Lung (tissue), 12 donors: ENCODE measurements around the gene TM9SF2. TPM values are rescaled to one million over a fixed set of nuclear protein-coding genes. Genes with fewer than 3 reads are reported as not detected.
A peak's percentile ranks its signal among the peaks of the same experiment; 100 is the strongest.

ENCODE experiments used
- ATAC-seq: fragments of 200-7000 bp; cut with Tn5 transposase; one replicate; pipeline ENCODE4 v1.9.1; 2020; ENCODE audit warnings: moderate number of reproducible peaks; ENCODE audit not compliant: insufficient read depth, low FRiP score
- DNase-seq, 3 donors: peaks; one replicate each; pipeline ENCODE4 v3.0.0-alpha.2; 2013 to 2017
- H3K27ac ChIP-seq, 2 donors: one replicate each; pipeline ENCODE4 v1.5.1; 2013; ENCODE audit warnings: mild to moderate bottlenecking in 2 of 2, moderate library complexity in 2 of 2, control low read depth in 1 of 2, inconsistent platforms in 1 of 2, low read depth in 1 of 2, low read length in 1 of 2
- H3K27me3 ChIP-seq, 3 donors: one replicate each; pipeline ENCODE4 v1.5.1; 2013; ENCODE audit warnings: low read length in 2 of 3; ENCODE audit not compliant: control insufficient read depth in 3 of 3, insufficient read depth in 3 of 3
- H3K36me3 ChIP-seq, 4 donors: one replicate each; pipeline ENCODE4 v1.5.1; 2013; ENCODE audit warnings: low read length in 4 of 4, mild to moderate bottlenecking in 1 of 4, moderate library complexity in 1 of 4; ENCODE audit not compliant: control insufficient read depth in 4 of 4, insufficient read depth in 4 of 4
- H3K4me1 ChIP-seq, 5 donors: one replicate each; pipeline ENCODE4 v1.5.1; 2013; ENCODE audit warnings: low read length in 5 of 5, mild to moderate bottlenecking in 2 of 5, moderate library complexity in 1 of 5; ENCODE audit not compliant: control insufficient read depth in 5 of 5, insufficient read depth in 5 of 5
- H3K4me3 ChIP-seq: one replicate; pipeline ENCODE4 v1.5.1; 2013; ENCODE audit warnings: mild to moderate bottlenecking, control low read depth, moderate library complexity
- H3K9ac ChIP-seq, 2 donors: one replicate each; pipeline ENCODE4 v1.5.1; 2013; ENCODE audit warnings: low read length in 2 of 2, control low read depth in 1 of 2; ENCODE audit not compliant: insufficient read depth in 1 of 2
- H3K9me3 ChIP-seq, 4 donors: one replicate each; pipeline ENCODE4 v1.5.1; 2013; ENCODE audit warnings: low read length in 3 of 4, mild to moderate bottlenecking in 1 of 4, moderate library complexity in 1 of 4; ENCODE audit not compliant: control insufficient read depth in 4 of 4, insufficient read depth in 3 of 4
- WGBS, 2 donors: extraction: QIAGEN DNeasy Blood & Tissue Kit; methylation state at CpG; one replicate each; pipeline ENCODE4 v1.1.7; 2013; 5-methylcytosine and 5-hydroxymethylcytosine counted together
- polyA plus RNA-seq, 2 donors: library from polyadenylated mRNA; stranded (reverse); fragments of 200-250 nt; gene quantifications; one replicate each; pipeline ENCODE4 v1.2.1, GENCODE V29; 2013
- total RNA-seq, 2 donors: library from RNA; depleted of rRNA in 1 of 2; stranded (reverse); fragments of >200 nt in 1 of 2; gene quantifications; one replicate each; pipeline ENCODE4 v1.2.1, GENCODE V29; 2014 to 2021
- TF ChIP-seq, protein P1 (sequence below): IDR thresholded peaks from 2 replicates; pipeline ENCODE4 v1.5.1; 2012; ENCODE audit warnings: mild to moderate bottlenecking; ENCODE audit errors: control extremely low read depth, extremely low read depth
- donor health status: control.
- donor health status: control.
- donor health status: Bipolar disorder and iron deficiency.
- donor health status: healthy.
- donor health status: DM: yes; HTN: yes; CAD: no.

TM9SF2 gene
- total and polyA plus RNA-seq, 4 donors: 54.4 to 164 (median 110) TPM

DNA sequence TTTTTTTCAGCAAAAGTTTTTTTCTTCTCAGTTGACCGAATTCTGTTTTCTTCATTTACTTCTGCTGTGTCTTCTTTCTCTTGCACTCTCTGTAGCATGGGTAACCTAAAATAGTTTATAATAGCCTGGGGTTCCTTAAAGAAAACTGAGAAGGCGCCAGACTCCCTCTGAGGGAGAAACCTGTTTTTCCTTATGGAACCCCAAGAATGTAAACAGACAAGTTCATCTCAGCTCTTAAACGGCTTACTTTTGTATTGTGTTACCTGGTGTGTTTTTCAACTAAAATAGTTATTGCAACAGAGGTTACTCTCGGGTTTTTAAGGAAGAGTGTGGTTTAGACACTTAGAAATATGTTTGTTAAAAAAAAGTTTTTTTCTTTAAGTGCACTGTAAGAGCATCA, 23.8 kb upstream of the TM9SF2 start:
- Histone ChIP-seq H3K27me3 (no peaks in the 10 kb centered on the region), H3K9me3 (no peaks in the 10 kb centered on the region), H3K27ac (no peak overlapping the region), H3K9ac (no peak overlapping the region), H3K4me3 (no peak overlapping the region), H3K4me1 (peaks cover 0 to 3% (median 0%) of the 10 kb centered on the region in 5 donors), H3K36me3 (no peaks in the 10 kb centered on the region)
- WGBS, 2 donors: 36 to 53% methylated on average over 4 of the region's 4 CpGs
- ATAC-seq (no peak), DNase-seq (peak in 2 of 3 donors; percentile 47 to 51)
- TF ChIP-seq, protein P1, sequence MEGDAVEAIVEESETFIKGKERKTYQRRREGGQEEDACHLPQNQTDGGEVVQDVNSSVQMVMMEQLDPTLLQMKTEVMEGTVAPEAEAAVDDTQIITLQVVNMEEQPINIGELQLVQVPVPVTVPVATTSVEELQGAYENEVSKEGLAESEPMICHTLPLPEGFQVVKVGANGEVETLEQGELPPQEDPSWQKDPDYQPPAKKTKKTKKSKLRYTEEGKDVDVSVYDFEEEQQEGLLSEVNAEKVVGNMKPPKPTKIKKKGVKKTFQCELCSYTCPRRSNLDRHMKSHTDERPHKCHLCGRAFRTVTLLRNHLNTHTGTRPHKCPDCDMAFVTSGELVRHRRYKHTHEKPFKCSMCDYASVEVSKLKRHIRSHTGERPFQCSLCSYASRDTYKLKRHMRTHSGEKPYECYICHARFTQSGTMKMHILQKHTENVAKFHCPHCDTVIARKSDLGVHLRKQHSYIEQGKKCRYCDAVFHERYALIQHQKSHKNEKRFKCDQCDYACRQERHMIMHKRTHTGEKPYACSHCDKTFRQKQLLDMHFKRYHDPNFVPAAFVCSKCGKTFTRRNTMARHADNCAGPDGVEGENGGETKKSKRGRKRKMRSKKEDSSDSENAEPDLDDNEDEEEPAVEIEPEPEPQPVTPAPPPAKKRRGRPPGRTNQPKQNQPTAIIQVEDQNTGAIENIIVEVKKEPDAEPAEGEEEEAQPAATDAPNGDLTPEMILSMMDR: no peak

DNA sequence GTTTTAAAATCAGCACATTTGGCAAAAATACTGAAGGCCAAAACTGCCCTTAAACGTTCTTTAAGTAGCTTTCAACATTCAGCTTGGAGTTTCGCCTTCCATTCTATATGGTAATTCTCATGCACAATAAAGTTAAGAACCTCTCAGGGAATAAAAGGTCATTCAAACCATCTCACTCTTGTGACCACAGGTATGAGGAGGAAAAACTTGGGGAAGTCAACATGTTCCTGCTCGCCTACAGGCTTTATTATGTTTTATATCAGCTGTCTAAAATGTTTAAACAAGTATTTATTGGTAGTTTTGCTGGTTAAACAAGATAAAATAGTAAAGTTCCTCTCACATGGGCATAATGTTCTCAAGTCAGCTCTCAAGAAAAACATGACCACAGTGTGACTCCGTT, 19.9 kb upstream of the TM9SF2 start:
- WGBS, 2 donors: 69 to 81% methylated on average over 4 of the region's 4 CpGs
- Histone ChIP-seq H3K4me1 (no peaks in the 10 kb centered on the region), H3K36me3 (no peaks in the 10 kb centered on the region), H3K27me3 (no peaks in the 10 kb centered on the region), H3K27ac (no peak overlapping the region), H3K9me3 (no peaks in the 10 kb centered on the region), H3K9ac (no peak overlapping the region), H3K4me3 (no peak overlapping the region)
- ATAC-seq: no peak
- TF ChIP-seq, protein P1: no peak
- DNase-seq: peak in 2 of 3 donors; percentile 40 to 46

DNA sequence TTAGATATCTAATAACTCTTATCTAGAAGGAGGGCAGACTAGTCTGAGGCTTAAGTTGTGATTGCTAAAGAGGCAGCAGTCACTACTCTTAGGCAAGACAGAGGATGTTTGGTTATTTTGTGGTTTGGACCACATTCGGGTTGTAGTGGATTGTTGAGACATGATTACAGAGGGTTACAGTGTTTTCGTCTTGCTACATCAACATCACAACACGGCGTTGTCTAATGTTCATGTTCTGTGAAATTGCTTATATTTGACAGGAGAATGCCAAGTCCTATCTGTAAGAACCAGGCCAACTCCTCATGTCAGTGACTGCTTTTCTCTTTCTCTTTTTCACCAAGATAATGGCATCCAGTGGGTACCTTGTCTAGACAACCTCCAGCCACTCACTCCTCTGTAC, 16.8 kb upstream of the TM9SF2 start:
- ATAC-seq (peak; percentile 53), DNase-seq (no peak)
- H3K4me1 ChIP-seq: no peaks in the 10 kb centered on the region
- H3K27ac ChIP-seq: no peak overlapping the region
- no peaks in the 10 kb centered on the region for H3K27me3 ChIP-seq
- H3K9me3 ChIP-seq: no peaks in the 10 kb centered on the region
- 31 to 50% methylated on average over 4 of the region's 4 CpGs for WGBS, 2 donors
- H3K9ac ChIP-seq: no peak overlapping the region
- no peaks in the 10 kb centered on the region for H3K36me3 ChIP-seq
- TF ChIP-seq, protein P1: no peak
- no peak overlapping the region for H3K4me3 ChIP-seq

GRCh38 chr13:99486996-99487395, 14.3 kb upstream of the TM9SF2 start:
- no peak for ATAC-seq

More at GRCh38 chr13:99486996-99487395, 14.3 kb upstream of the TM9SF2 start:
- H3K27me3 ChIP-seq: peaks cover 0 to 2% (median 0%) of the 10 kb centered on the region in 3 donors
- TF ChIP-seq, protein P1: no peak
- H3K27ac ChIP-seq: no peak overlapping the region
- WGBS, 2 donors: 95% methylated on average over 3 of the region's 3 CpGs
- no peaks in the 10 kb centered on the region for H3K4me1 ChIP-seq
- H3K36me3 ChIP-seq: no peaks in the 10 kb centered on the region
- no peaks in the 10 kb centered on the region for H3K9me3 ChIP-seq
- H3K4me3 ChIP-seq: no peak overlapping the region
- no peak overlapping the region for H3K9ac ChIP-seq
- no peak for DNase-seq
